ENCODE results near the gene HIVEP3. TPM values are rescaled to one million over a fixed set of nuclear protein-coding genes. Genes with fewer than 3 reads are reported as not detected.

The HIVEP3 gene
- total and polyA plus RNA-seq, 3 donors from 2014 or later, result 4.8 to 7.3 (median 7.2) TPM

DNA sequence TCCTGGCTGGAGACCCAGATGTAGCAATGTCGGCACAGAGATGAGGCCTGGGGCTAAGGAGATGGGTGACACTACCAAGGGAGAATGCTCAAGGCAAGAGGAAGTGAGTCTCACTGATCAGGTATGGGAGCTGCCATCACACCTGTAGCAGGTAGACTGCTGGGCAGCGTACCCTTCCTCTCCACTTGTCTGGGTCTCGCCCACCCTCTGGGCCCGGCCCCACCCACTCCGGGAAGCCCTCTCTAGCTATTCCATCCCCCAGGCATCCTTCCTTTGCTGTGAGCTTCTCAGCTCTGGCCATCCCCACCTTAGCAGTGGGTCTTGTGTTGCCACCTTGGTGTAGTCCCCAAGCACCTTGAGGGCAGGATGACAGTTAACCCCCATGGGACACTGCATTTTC is 346.5 kb downstream of the HIVEP3 start:
- no peaks in the 10 kb centered on the region for H3K9me3 ChIP-seq
- no peaks in the 10 kb centered on the region for H3K36me3 ChIP-seq (ENCODE audit: low read depth, missing control alignments)
- no peak for DNase-seq
- TF ChIP-seq, protein P1, sequence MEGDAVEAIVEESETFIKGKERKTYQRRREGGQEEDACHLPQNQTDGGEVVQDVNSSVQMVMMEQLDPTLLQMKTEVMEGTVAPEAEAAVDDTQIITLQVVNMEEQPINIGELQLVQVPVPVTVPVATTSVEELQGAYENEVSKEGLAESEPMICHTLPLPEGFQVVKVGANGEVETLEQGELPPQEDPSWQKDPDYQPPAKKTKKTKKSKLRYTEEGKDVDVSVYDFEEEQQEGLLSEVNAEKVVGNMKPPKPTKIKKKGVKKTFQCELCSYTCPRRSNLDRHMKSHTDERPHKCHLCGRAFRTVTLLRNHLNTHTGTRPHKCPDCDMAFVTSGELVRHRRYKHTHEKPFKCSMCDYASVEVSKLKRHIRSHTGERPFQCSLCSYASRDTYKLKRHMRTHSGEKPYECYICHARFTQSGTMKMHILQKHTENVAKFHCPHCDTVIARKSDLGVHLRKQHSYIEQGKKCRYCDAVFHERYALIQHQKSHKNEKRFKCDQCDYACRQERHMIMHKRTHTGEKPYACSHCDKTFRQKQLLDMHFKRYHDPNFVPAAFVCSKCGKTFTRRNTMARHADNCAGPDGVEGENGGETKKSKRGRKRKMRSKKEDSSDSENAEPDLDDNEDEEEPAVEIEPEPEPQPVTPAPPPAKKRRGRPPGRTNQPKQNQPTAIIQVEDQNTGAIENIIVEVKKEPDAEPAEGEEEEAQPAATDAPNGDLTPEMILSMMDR (IDR thresholded peaks at IDR 0.05), result no peak
- no peak for TF ChIP-seq POLR2A (IDR thresholded peaks at IDR 0.05)
- H3K4me3 ChIP-seq, result no peak overlapping the region
- no peaks in the 10 kb centered on the region for H3K4me1 ChIP-seq
- no peaks in the 10 kb centered on the region for H3K27me3 ChIP-seq
- 79 to 100% methylated on average over 2 to 5 of the region's 5 CpGs for WGBS, 2 donors
- no peak overlapping the region for H3K27ac ChIP-seq
- intact Hi-C loops (cut with DNase I; ENCODE audit: low total_unique reads), result loop anchor here (10.0 kb wide), 1 partner anchor 603 kb away; no protein-coding TSS in a partner anchor

DNA sequence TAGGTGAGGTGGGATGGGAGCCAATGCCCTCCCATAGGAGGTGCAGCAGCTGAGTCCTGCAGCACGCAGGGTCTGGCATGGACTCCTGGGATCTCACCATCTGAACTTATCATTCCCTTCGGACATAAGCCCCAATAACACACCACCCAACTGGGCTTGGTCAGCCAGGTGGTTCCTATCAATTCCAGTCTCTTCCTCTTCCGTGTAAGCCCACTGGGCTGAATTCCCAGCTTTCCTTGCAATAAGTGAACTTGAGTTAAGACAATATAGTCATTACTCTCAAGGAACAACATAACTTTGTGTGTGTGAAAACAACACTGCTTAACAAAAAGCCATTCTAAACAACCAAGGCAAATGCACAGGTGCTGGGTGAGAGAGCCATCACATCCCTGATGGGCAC is 347.7 kb downstream of the HIVEP3 start:
- no peak overlapping the region for H3K4me3 ChIP-seq
- intact Hi-C loops (cut with DNase I; ENCODE audit: low total_unique reads), result loop anchor here (10.0 kb wide), 1 partner anchor 604 kb away; no protein-coding TSS in a partner anchor
- no peaks in the 10 kb centered on the region for H3K9me3 ChIP-seq
- no peaks in the 10 kb centered on the region for H3K4me1 ChIP-seq
- no peak overlapping the region for H3K27ac ChIP-seq
- no peaks in the 10 kb centered on the region for H3K27me3 ChIP-seq
- WGBS, 2 donors, result 82 to 87% methylated on average over 3 of the region's 3 CpGs
- DNase-seq, result no peak
- no peak for TF ChIP-seq POLR2A (IDR thresholded peaks at IDR 0.05)
- TF ChIP-seq, protein P1 (IDR thresholded peaks at IDR 0.05), result no peak
- H3K36me3 ChIP-seq (ENCODE audit: low read depth, missing control alignments), result no peaks in the 10 kb centered on the region

DNA sequence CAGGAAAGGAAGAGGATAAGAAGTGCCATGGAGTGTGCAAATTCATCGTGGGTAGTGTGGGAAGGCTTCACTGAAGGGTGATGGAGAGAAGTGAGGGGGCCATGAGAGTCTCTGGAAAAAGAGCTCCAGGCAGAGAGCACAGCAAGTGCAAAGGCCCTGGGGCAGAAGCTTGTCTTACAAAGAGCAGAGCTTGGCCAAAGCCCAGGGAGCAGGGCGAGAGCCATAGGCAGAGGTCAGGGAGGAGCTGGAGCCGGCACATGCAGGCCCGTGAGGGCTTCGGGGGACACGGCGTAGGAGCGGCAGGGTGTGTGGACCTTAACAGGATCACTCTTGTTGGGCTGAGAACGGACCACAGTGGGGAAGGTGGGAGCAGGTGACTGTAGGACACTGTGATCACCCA is 350.5 kb downstream of the HIVEP3 start:
- Histone ChIP-seq H3K27ac (no peak overlapping the region), H3K27me3 (no peaks in the 10 kb centered on the region), H3K36me3 (ENCODE audit: low read depth, missing control alignments) (no peaks in the 10 kb centered on the region), H3K4me1 (no peaks in the 10 kb centered on the region), H3K9me3 (no peaks in the 10 kb centered on the region), H3K4me3 (no peak overlapping the region)
- intact Hi-C loops (cut with DNase I; ENCODE audit: low total_unique reads), result no loop called here
- 93 to 95% methylated on average over 3 to 9 of the region's 9 CpGs for WGBS, 2 donors
- no peak for TF ChIP-seq POLR2A (IDR thresholded peaks at IDR 0.05)
- TF ChIP-seq, protein P1 (IDR thresholded peaks at IDR 0.05), result no peak
- no peak for DNase-seq

DNA sequence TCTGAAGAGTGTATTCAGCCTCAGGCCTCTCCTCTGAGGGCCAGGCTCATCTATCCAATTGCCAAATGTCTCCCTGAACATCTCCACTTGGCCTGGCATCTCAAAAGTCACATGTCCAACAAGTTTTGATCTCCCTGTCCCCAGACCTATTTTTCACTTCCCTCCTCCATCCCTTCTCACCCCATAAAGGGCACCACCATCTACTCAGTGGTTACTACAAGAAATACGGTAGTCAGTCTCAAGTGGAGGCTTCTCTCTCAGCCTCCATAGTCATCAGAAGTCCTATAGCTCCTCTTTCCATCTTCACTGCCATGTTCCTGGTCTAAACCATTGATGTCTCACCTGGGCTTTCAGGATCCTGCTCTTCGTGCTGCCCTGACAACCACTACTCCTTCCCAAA is 351.8 kb downstream of the HIVEP3 start:
- 86 to 96% methylated on average over 2 of the region's 2 CpGs for WGBS, 2 donors
- no peak for DNase-seq
- no peaks in the 10 kb centered on the region for H3K36me3 ChIP-seq (ENCODE audit: low read depth, missing control alignments)
- no peaks in the 10 kb centered on the region for H3K4me1 ChIP-seq
- intact Hi-C loops (cut with DNase I; ENCODE audit: low total_unique reads), result no loop called here
- H3K27me3 ChIP-seq, result no peaks in the 10 kb centered on the region
- H3K27ac ChIP-seq, result no peak overlapping the region
- no peaks in the 10 kb centered on the region for H3K9me3 ChIP-seq
- TF ChIP-seq, protein P1 (IDR thresholded peaks at IDR 0.05), result no peak
- TF ChIP-seq POLR2A (IDR thresholded peaks at IDR 0.05), result no peak
- no peak overlapping the region for H3K4me3 ChIP-seq

DNA sequence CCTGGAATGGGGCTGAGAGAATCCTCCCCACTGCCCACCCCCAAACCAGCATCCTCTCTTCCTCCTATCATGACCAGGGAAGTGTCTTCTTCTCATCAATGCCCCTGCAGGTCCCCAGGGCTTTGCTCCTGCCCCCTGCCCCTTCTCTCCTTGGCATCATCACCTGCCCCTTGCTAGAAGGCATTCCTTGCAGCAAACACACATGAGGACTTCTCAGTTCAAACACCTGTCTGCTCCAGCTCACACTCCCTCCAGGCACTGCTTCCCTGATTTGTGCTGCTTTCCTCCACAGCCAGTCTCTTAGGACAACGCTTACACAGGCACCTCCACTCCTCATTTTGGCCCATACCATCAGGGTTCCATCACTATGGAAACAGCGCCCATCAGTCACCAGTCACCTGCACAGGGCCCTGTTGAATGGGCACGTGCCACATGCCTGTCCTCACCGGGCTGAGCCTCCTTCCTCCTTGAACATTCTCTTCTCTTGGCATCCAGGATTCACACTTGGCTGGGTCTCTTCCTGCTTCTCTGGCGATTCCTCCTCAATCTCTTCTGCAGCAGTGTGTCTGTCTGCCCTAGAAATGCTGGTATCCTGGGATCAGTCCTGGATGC is 352.3 kb downstream of the HIVEP3 start:
- H3K9me3 ChIP-seq, result no peaks in the 10 kb centered on the region
- no peak overlapping the region for H3K4me3 ChIP-seq
- H3K4me1 ChIP-seq, result no peaks in the 10 kb centered on the region
- intact Hi-C loops (cut with DNase I; ENCODE audit: low total_unique reads), result no loop called here
- DNase-seq, result no peak
- WGBS, 2 donors, result 90 to 95% methylated on average over 5 of the region's 5 CpGs
- H3K27me3 ChIP-seq, result no peaks in the 10 kb centered on the region
- no peak overlapping the region for H3K27ac ChIP-seq
- TF ChIP-seq, protein P1 (IDR thresholded peaks at IDR 0.05), result no peak
- TF ChIP-seq POLR2A (IDR thresholded peaks at IDR 0.05), result no peak
- no peaks in the 10 kb centered on the region for H3K36me3 ChIP-seq (ENCODE audit: low read depth, missing control alignments)
